H1 (cell line): ENCODE results near the gene CD37. TPM values are rescaled to one million over a fixed set of nuclear protein-coding genes. Genes with fewer than 3 reads are reported as not detected.
A peak's percentile ranks its signal among the peaks of the same experiment; 100 is the strongest.

Experiments used
- CTCF ChIA-PET: fragments of 300-600 bp; sonication (Branson Sonifier 250); formaldehyde crosslinking; loops from one replicate; lab custom pipeline; 2021; ENCODE audit not compliant: partially characterized antibody; lab: Charles Lee
- POLR2A ChIA-PET: fragments of 300-600 bp; sonication (Branson Sonifier 250); formaldehyde crosslinking; loops from one replicate; lab custom pipeline; 2021; ENCODE audit warnings: inconsistent platforms; ENCODE audit not compliant: partially characterized antibody; lab: Charles Lee
- DNase-seq, 2 experiments: peaks; one replicate each; pipeline versions ENCODE4 v3.0.0 to v3.0.0-alpha.2; 2010 to 2022; ENCODE audit warnings: low spot score in 2 of 2, low read depth in 1 of 2, mixed read lengths in 1 of 2
- FAIRE-seq: peaks from 2 replicates; lab custom pipeline; 2011; peaks lifted over from hg19 to GRCh38; lab: Jason Lieb, UNC
- H2AFZ ChIP-seq: 2 replicates; pipeline ENCODE4 v1.8.1; 2012; ENCODE audit warnings: low read length, inconsistent platforms
- H2AK5ac ChIP-seq: 2 replicates; pipeline ENCODE4 v1.6.1; 2013; ENCODE audit warnings: low read depth, low read length
- H2BK120ac ChIP-seq: replicated peaks from 2 replicates; pipeline ENCODE3; 2013; ENCODE audit warnings: low read depth, low read length, inconsistent platforms
- H2BK12ac ChIP-seq: 2 replicates; pipeline ENCODE4 v1.6.1; 2013; ENCODE audit warnings: low read depth, low read length
- H2BK15ac ChIP-seq: 2 replicates; pipeline ENCODE4 v1.6.1; 2013; ENCODE audit warnings: low read length
- H2BK20ac ChIP-seq: 2 replicates; pipeline ENCODE4 v1.6.1; 2013; ENCODE audit warnings: low read length
- H2BK5ac ChIP-seq: 2 replicates; pipeline ENCODE4 v1.6.1; 2013; ENCODE audit warnings: low read depth, low read length
- H3K14ac ChIP-seq: 2 replicates; pipeline ENCODE4 v1.6.1; 2013; ENCODE audit warnings: inconsistent platforms; ENCODE audit not compliant: insufficient read length
- H3K18ac ChIP-seq: 2 replicates; pipeline ENCODE4 v1.6.1; 2013; ENCODE audit warnings: low read length; ENCODE audit errors: extremely low read depth
- H3K23ac ChIP-seq: 2 replicates; pipeline ENCODE4 v1.6.1; 2013; ENCODE audit warnings: inconsistent platforms; ENCODE audit not compliant: insufficient read length
- H3K23me2 ChIP-seq: 2 replicates; pipeline ENCODE4 v1.6.1; 2013; ENCODE audit warnings: low read depth, low read length
- H3K27ac ChIP-seq: 2 replicates; pipeline ENCODE4 v1.6.1; 2011; ENCODE audit warnings: low read depth, low read length, inconsistent platforms
- H3K27me3 ChIP-seq, 4 experiments: replicated peaks in 1 of 4; 1 replicate in 1 of 4; 2 replicates in 3 of 4; pipeline versions ENCODE4 v1.6.1 to v1.8.1; 2011 to 2013; ENCODE audit warnings: low read length in 3 of 4, mild to moderate bottlenecking in 3 of 4, inconsistent platforms in 2 of 4, mixed read lengths in 2 of 4, moderate library complexity in 1 of 4; ENCODE audit not compliant: control insufficient read depth in 3 of 4, insufficient read depth in 3 of 4; ENCODE audit errors: extremely low read depth in 1 of 4
- H3K36me3 ChIP-seq, 4 experiments: 2 replicates each; pipeline versions ENCODE4 v1.6.1 to v1.8.1; 2011 to 2013; ENCODE audit warnings: mild to moderate bottlenecking in 4 of 4, low read length in 3 of 4, moderate library complexity in 2 of 4, control low read depth in 1 of 4, inconsistent platforms in 1 of 4; ENCODE audit not compliant: insufficient read depth in 4 of 4, control insufficient read depth in 2 of 4
- H3K4ac ChIP-seq: replicated peaks from 2 replicates; pipeline ENCODE3; 2013; ENCODE audit warnings: low read length, low read depth, mixed read lengths, inconsistent platforms; ENCODE audit not compliant: insufficient read length
- H3K4me1 ChIP-seq, 4 experiments: replicated peaks in 1 of 4; 1 replicate in 1 of 4; 2 replicates in 3 of 4; pipeline versions ENCODE4 v1.6.1 to v1.8.1; 2011 to 2013; ENCODE audit warnings: low read length in 3 of 4, inconsistent platforms in 2 of 4, mixed read lengths in 1 of 4; ENCODE audit not compliant: insufficient read depth in 4 of 4, control insufficient read depth in 3 of 4
- H3K4me2 ChIP-seq, 2 experiments: 2 replicates each; pipeline versions ENCODE4 v1.6.1 to v1.8.1; 2011 to 2013; ENCODE audit warnings: low read depth in 2 of 2, low read length in 2 of 2, control low read depth in 1 of 2, inconsistent platforms in 1 of 2, mild to moderate bottlenecking in 1 of 2; ENCODE audit not compliant: insufficient read depth in 1 of 2
- H3K4me3 ChIP-seq, 4 experiments: fragments of 200-600, 300-600 bp in 1 of 4; sonication (generic), shearing (Covaris generic), sonication (Bioruptor Twin) in 1 of 4; 2 replicates each; pipeline versions ENCODE4 v1.5.1 to v1.8.1; 2011 to 2016; ENCODE audit warnings: low read length in 4 of 4, low read depth in 3 of 4, control low read depth in 2 of 4, inconsistent platforms in 2 of 4, mild to moderate bottlenecking in 2 of 4, mixed read lengths in 1 of 4, moderate library complexity in 1 of 4; ENCODE audit not compliant: insufficient read depth in 2 of 4; ENCODE audit errors: extremely low read depth in 1 of 4
- H3K56ac ChIP-seq: replicated peaks from 2 replicates; pipeline ENCODE3; 2013; ENCODE audit warnings: low read depth, mild to moderate bottlenecking, mixed read lengths, low read length, inconsistent platforms; ENCODE audit not compliant: insufficient read length
- H3K79me1 ChIP-seq: 2 replicates; pipeline ENCODE4 v1.6.1; 2013; ENCODE audit warnings: low read depth, low read length, control low read depth
- H3K79me2 ChIP-seq, 2 experiments: 2 replicates each; pipeline versions ENCODE4 v1.6.1 to v1.8.1; 2012 to 2013; ENCODE audit warnings: low read length in 2 of 2, mild to moderate bottlenecking in 2 of 2, inconsistent platforms in 1 of 2; ENCODE audit not compliant: insufficient read depth in 2 of 2, control insufficient read depth in 1 of 2
- H3K9ac ChIP-seq, 4 experiments: replicated peaks in 1 of 4; 1 replicate in 1 of 4; 2 replicates in 3 of 4; pipeline versions ENCODE4 v1.6.1 to v1.8.1; 2011 to 2013; ENCODE audit warnings: low read depth in 3 of 4, low read length in 3 of 4, control low read depth in 2 of 4, mild to moderate bottlenecking in 2 of 4, moderate library complexity in 2 of 4, inconsistent platforms in 1 of 4; ENCODE audit errors: extremely low read depth in 1 of 4
- H3K9me3 ChIP-seq, 2 experiments: 2 replicates each; pipeline versions ENCODE4 v1.6.1 to v1.8.1; 2012 to 2013; ENCODE audit warnings: mild to moderate bottlenecking in 2 of 2, moderate library complexity in 2 of 2, control low read depth in 1 of 2, inconsistent platforms in 1 of 2, low read depth in 1 of 2, low read length in 1 of 2, mixed read lengths in 1 of 2; ENCODE audit not compliant: insufficient read depth in 2 of 2
- H4K20me1 ChIP-seq, 2 experiments: replicated peaks in 1 of 2; 2 replicates each; pipeline versions ENCODE3 to v1.8.1; 2011 to 2013; ENCODE audit warnings: inconsistent platforms in 2 of 2, low read length in 2 of 2, mild to moderate bottlenecking in 1 of 2; ENCODE audit not compliant: insufficient read depth in 2 of 2, control insufficient read depth in 1 of 2
- H4K5ac ChIP-seq: 2 replicates; pipeline ENCODE4 v1.6.1; 2013; ENCODE audit warnings: low read length, low read depth, mixed read lengths, inconsistent platforms; ENCODE audit not compliant: insufficient read length
- H4K8ac ChIP-seq: 2 replicates; pipeline ENCODE4 v1.8.0; 2013; ENCODE audit warnings: mild to moderate bottlenecking, moderate library complexity, low read length, inconsistent platforms; ENCODE audit not compliant: insufficient read depth; ENCODE audit errors: extremely low read depth
- H4K91ac ChIP-seq: replicated peaks from 2 replicates; pipeline ENCODE3; 2013; ENCODE audit warnings: low read length, mixed read lengths, inconsistent platforms; ENCODE audit not compliant: insufficient read length
- PHF8 ChIP-seq: fragments of 200-600 bp; sonication (generic); conservative IDR thresholded peaks from 2 replicates; pipeline ENCODE4 v1.7.1; 2012; ENCODE audit warnings: low read depth, mild to moderate bottlenecking, inconsistent platforms, low read length, moderate library complexity
- POLR2A ChIP-seq, 2 experiments: IDR thresholded peaks; 1 replicate in 1 of 2; 2 replicates in 1 of 2; pipeline ENCODE4 v1.6.1; 2011; ENCODE audit warnings: low read depth in 2 of 2, low read length in 2 of 2, mild to moderate bottlenecking in 2 of 2; ENCODE audit errors: control extremely low read depth in 1 of 2
- SIX5 ChIP-seq: IDR thresholded peaks from 2 replicates; pipeline ENCODE4 v1.6.1; 2011; ENCODE audit warnings: mild to moderate bottlenecking, low read depth, low read length
- WGBS, 2 experiments: shearing (Covaris generic) in 1 of 2; methylation state at CpG; one replicate each; pipeline versions ENCODE4 v1.1.6 to v1.1.7; 2013 to 2015; ENCODE audit warnings: low lambda C conversion rate in 2 of 2, mixed read lengths in 2 of 2, inconsistent platforms in 1 of 2, low coverage in 1 of 2, missing lambda C conversion rate in 1 of 2; ENCODE audit not compliant: insufficient replicate concordance in 2 of 2, insufficient coverage in 1 of 2, insufficient read length in 1 of 2; ENCODE audit errors: extremely low coverage in 1 of 2, missing lambda C conversion rate in 1 of 2; 5-methylcytosine and 5-hydroxymethylcytosine counted together
- polyA plus RNA-seq, 7 experiments: library from polyadenylated mRNA; depleted of rRNA in 3 of 7; stranded (reverse) in 5 of 7; unstranded in 2 of 7; fragments of >200 nt in 5 of 7; fragments of 200-250 nt in 2 of 7; gene quantifications; 1 replicate in 5 of 7; 2 replicates in 1 of 7; 4 replicates in 1 of 7; pipeline versions ENCODE4 v1.2.1 to v1.2.3, GENCODE V29; 2011 to 2013; ENCODE audit warnings: missing spikeins in 2 of 7, mixed read lengths in 2 of 7
- total RNA-seq: library from RNA; stranded (reverse); fragmentation: NEBNext Ultra II Directional; extraction: Animal tissue kit (Norgen Biotek cat#: 25700); gene quantifications from 2 replicates; pipeline ENCODE4 v1.2.1, GENCODE V29; 2021

Gene CD37
- total and polyA plus RNA-seq, 2 of the 8 experiments (the other 6 are each of a cell fraction or from before 2014, with no cell fraction given): not detected

DNA sequence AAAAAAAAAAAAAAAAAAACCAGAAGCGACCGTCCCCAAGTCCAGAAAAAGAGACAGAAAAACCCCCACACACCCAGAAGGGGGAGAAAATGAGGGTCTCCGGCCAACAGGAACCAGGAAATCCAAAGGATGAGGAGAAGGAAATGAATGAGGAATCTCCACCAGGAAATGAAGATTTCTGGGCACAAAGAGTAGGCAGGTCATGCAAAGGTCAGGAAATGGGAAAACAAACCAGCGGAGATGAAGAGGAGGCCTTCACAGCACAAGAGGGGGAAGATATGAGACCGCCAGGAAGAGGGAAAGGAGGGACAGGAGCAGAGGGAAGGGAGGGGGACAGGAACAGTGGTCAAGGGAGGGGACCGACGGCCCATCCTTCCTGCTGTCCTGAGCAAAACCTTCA is 21.2 kb downstream of the CD37 start:
- H3K14ac ChIP-seq: no peak overlapping the region
- H3K36me3 ChIP-seq: peaks cover 31 to 84% (median 60%) of the 10 kb centered on the region in 4 experiments
- H3K4ac ChIP-seq: no peak overlapping the region
- peak overlapping the region; percentile 3; the same call in 1 of the 2 replicates for H4K8ac ChIP-seq
- no peak overlapping the region for H2BK12ac ChIP-seq
- no peak overlapping the region for H3K4me3 ChIP-seq
- no peaks in the 10 kb centered on the region for H3K9me3 ChIP-seq
- FAIRE-seq (no peak), DNase-seq (no peak)
- POLR2A ChIA-PET: no interaction called here
- H2AK5ac ChIP-seq: no peak overlapping the region
- TF ChIP-seq POLR2A (IDR thresholded peaks at IDR 0.05; ENCODE audit: control extremely low read depth in 1 of 2, low read depth in 2 of 2, low read length in 2 of 2): peak in 1 of 2 experiments; percentile 32; a peak in 1 of 3 replicates
- TF ChIP-seq SIX5: no peak
- no peak for TF ChIP-seq PHF8
- CTCF ChIA-PET: no interaction called here
- H4K20me1 ChIP-seq: peaks cover 7 to 13% of the 10 kb centered on the region in 2 experiments
- no peak overlapping the region for H3K4me2 ChIP-seq
- no peaks in the 10 kb centered on the region for H3K27me3 ChIP-seq
- peaks cover 3% of the 10 kb centered on the region; the same call in 1 of the 2 replicates for H3K23me2 ChIP-seq
- H3K79me1 ChIP-seq: peaks cover 13% of the 10 kb centered on the region
- H2BK20ac ChIP-seq: no peak overlapping the region
- H2BK120ac ChIP-seq: no peak overlapping the region
- H2AFZ ChIP-seq: no peak overlapping the region
- no peak overlapping the region for H3K18ac ChIP-seq
- no peak overlapping the region for H3K23ac ChIP-seq
- no peak overlapping the region for H4K91ac ChIP-seq
- no peak overlapping the region; the same call in 1 of the 2 replicates for H3K27ac ChIP-seq
- peaks cover 3 to 27% of the 10 kb centered on the region in 2 experiments; a peak in 3 of 4 replicates for H3K79me2 ChIP-seq
- no peak overlapping the region for H4K5ac ChIP-seq
- peaks cover 0 to 10% (median 5%) of the 10 kb centered on the region in 4 experiments; a peak in 4 of 7 replicates for H3K4me1 ChIP-seq
- 94% methylated on average over 4 of the region's 7 CpGs; no CpG with 5 or more reads in 1 of the 2 experiments for WGBS, 2 experiments
- H2BK15ac ChIP-seq: no peak overlapping the region
- no peak overlapping the region for H3K56ac ChIP-seq
- H3K9ac ChIP-seq: peak overlapping the region in 1 of 4 experiments; percentile 22; a peak in 2 of 7 replicates
- no peak overlapping the region for H2BK5ac ChIP-seq
